ENCODE data around the gene MAT2B.
"Not testable (repeated sequence)": the region's sequence is repeated elsewhere in the genome, so short reads cannot be mapped to it uniquely, and the experiment has no call there.

MAT2B gene

DNA sequence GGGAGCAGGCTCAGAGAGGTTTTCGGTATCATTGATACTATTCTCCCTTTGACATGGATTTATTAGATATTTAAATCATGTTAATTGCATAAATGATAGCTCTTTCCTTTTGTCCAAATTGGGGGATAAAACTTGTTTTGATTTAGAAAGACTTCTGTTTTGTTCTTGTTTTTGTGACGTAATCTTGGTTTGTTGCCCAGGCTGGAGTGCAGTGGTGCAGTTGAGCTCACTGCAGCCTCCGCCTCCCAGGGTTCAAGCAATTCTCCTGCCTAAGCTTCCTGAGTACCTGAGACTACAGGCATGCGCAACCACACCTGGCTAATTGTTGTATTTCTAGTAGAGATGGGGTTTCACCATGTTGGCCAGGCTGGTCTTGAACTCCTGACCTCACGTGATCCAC is 7.1 kb downstream of the MAT2B start:
- DNase-seq (ENCODE audit: insufficient read length, low spot score) (no peak), FAIRE-seq (no peak)
- no peak for TF ChIP-seq POLR2A (IDR thresholded peaks at IDR 0.05; ENCODE audit: low read depth, low read length)

DNA sequence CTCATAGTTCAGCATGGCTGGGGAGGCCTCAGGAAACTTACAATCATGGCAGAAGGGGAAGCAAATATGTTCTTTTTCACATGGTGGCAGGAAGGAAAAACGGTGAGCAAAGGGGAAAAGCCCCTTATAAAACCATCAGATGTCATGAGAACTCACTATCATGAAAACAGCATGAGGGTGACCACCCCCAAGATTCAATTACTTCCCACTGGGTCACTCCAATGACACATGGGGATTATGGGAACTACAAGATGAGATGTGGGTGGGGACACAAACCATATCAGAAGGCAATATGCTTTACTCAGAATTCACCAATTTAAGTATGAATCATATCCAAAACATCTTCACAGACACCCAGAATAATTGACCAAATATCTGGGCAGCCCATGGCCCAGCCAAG is 19.7 kb downstream of the MAT2B start:
- TF ChIP-seq POLR2A (IDR thresholded peaks at IDR 0.05; ENCODE audit: low read depth, low read length): no peak
- DNase-seq (ENCODE audit: insufficient read length, low spot score) (no peak), FAIRE-seq (no peak)

GRCh38 chr5:163529698-163530097 is 24.3 kb downstream of the MAT2B start:
- no peak for TF ChIP-seq POLR2A (IDR thresholded peaks at IDR 0.05; ENCODE audit: low read depth, low read length)
- FAIRE-seq (no peak), DNase-seq (ENCODE audit: insufficient read length, low spot score) (no peak)

GRCh38 chr5:163531272-163531671 is 25.9 kb downstream of the MAT2B start:
- FAIRE-seq (no peak), DNase-seq (ENCODE audit: insufficient read length, low spot score) (no peak)
- TF ChIP-seq POLR2A (IDR thresholded peaks at IDR 0.05; ENCODE audit: low read depth, low read length): no peak

DNA sequence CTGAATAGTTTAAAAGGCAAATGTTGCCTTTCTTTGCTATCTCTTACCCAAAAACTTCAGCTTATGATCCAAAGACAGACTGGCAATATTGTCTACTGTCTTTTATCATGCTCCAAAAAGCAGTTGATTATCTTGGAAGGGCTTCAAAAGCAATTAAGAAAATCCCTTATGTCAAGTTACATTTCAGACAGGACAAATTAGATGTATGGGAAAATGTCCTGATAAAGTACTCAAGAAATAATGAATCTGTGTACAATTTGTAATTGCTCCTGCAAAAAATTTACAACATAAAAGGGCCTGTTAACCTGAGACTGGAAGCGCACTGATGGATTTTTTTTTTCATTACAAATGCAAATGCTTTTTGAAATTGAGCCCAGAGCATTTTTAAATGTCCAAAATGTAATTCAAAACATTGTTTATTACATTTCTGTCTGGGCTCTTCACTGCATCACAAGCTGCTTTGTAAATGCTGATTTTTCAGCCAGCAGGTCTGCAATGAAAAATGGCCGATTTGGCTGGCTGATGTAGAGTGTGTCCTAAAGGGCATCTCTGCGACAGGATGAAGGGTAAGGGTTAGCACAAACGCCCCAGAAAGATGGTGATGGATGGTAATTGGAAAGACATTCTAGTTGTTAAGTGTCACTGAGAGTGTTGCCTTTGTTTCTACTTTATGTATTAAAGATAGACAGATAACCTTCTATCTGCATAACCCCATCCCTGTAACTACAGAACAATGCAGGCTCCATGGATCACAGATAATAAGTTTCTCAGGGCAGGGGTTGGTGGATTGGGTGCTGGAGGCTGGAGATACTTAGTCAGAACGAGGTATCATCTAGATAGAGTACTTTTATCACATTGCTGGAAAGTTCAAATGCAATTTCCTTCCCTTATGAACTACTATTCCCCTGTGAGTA is 27.0 kb downstream of the MAT2B start:
- DNase-seq (ENCODE audit: insufficient read length, low spot score) (no peak), FAIRE-seq (no peak)

GRCh38 chr5:163533223-163533622 is 27.8 kb downstream of the MAT2B start:
- no peak for FAIRE-seq
- TF ChIP-seq POLR2A (IDR thresholded peaks at IDR 0.05; ENCODE audit: low read depth, low read length): no peak
- no peak for DNase-seq (ENCODE audit: insufficient read length, low spot score)

More for the DNA sequence above, 27.0 kb downstream of the MAT2B start:
- TF ChIP-seq POLR2A (IDR thresholded peaks at IDR 0.05; ENCODE audit: low read depth, low read length): no peak

- DNase-seq (ENCODE audit: insufficient read length, low spot score): no peak
- no peak for TF ChIP-seq POLR2A (IDR thresholded peaks at IDR 0.05; ENCODE audit: low read depth, low read length)
- FAIRE-seq: no peak
Observed at GRCh38 chr5:163534492-163535094, 29.2 kb downstream of the MAT2B start.

- FAIRE-seq (no peak), DNase-seq (ENCODE audit: insufficient read length, low spot score) (no peak)
- no peak for TF ChIP-seq POLR2A (IDR thresholded peaks at IDR 0.05; ENCODE audit: low read depth, low read length)
Observed at GRCh38 chr5:163535290-163535689, 29.9 kb downstream of the MAT2B start.

DNA sequence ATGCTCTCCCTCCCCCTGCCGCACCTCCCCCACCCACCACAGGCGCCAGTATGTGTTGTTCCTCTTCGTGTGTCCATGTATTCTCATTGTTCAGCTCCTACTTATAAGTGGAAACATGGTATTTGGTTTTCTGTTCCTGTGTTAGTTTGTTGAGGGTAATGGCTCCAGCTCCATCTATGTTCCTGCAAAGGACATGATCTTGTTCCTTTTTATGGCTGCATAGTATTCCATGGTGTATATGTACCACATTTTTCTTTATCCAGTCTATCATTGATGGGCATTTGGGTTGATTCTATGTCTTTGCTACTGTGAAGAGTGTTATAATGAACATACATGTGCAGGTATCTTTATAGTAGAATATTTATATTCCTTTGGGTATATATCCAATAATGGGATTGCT is 31.0 kb downstream of the MAT2B start:
- FAIRE-seq; DNase-seq (ENCODE audit: insufficient read length, low spot score): not testable (repeated sequence)

DNA sequence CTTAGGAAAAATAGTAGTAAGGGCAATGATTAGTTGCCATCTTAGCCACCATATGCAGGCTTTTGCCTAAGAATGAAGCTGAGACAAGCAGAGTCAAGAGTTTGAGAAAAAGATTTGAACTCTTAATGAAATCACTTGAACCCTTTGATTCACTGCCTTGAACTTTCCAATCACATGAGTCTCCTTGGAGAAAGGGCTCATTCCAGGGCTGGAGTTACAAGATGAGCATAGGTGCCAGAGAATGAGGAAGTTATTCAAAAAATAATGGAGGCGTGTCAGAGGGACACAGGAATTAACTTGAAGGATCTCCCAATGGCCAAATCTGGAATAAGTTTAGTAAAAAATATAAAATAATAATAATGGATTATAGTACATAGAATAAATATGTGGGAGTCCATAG is 35.3 kb downstream of the MAT2B start:
- TF ChIP-seq POLR2A (IDR thresholded peaks at IDR 0.05; ENCODE audit: low read depth, low read length): no peak
- no peak for FAIRE-seq

GRCh38 chr5:163542771-163543170 is 37.4 kb downstream of the MAT2B start:
- FAIRE-seq (no peak), DNase-seq (ENCODE audit: insufficient read length, low spot score) (no peak)
- TF ChIP-seq POLR2A (IDR thresholded peaks at IDR 0.05; ENCODE audit: low read depth, low read length): no peak

More for the DNA sequence above, 35.3 kb downstream of the MAT2B start:
- DNase-seq (ENCODE audit: insufficient read length, low spot score): no peak

DNA sequence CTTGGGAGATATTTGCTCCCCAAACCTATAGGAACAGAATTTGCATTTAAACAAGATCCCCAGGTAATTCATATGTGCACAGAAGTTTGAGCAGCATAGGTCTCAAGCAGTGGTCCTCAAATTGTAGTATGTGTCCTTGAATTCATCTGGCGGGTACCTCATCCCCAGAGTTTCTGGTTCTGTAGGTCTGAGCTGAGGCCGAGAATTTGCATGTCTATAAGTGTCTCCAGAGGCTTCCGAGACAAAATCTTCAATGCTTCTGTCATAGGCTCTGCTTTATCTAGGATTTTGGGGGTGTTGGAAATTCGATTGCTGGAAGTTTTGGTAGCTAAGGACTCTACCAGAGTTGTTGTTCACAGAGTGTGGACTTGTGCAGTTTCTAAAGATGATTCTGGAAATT is 38.6 kb downstream of the MAT2B start:
- DNase-seq (ENCODE audit: insufficient read length, low spot score): no peak
- no peak for FAIRE-seq
- TF ChIP-seq POLR2A (IDR thresholded peaks at IDR 0.05; ENCODE audit: low read depth, low read length): no peak

GRCh38 chr5:163544836-163545235 is 39.4 kb downstream of the MAT2B start:
- TF ChIP-seq POLR2A (IDR thresholded peaks at IDR 0.05; ENCODE audit: low read depth, low read length): no peak
- FAIRE-seq (no peak), DNase-seq (ENCODE audit: insufficient read length, low spot score) (no peak)

GRCh38 chr5:163548649-163549048 is 43.2 kb downstream of the MAT2B start:
- DNase-seq (ENCODE audit: insufficient read length, low spot score): no peak
- no peak for FAIRE-seq
- TF ChIP-seq POLR2A (IDR thresholded peaks at IDR 0.05; ENCODE audit: low read depth, low read length): no peak

- FAIRE-seq: no peak
- no peak for TF ChIP-seq POLR2A (IDR thresholded peaks at IDR 0.05; ENCODE audit: low read depth, low read length)
Observed at GRCh38 chr5:163551156-163551555, 45.7 kb downstream of the MAT2B start.

More at GRCh38 chr5:163551156-163551555, 45.7 kb downstream of the MAT2B start:
- DNase-seq (ENCODE audit: insufficient read length, low spot score): no peak
